Esophagus muscularis mucosa (tissue), 4 donors: ENCODE measurements around the gene DGKZ. TPM values are rescaled to one million over a fixed set of nuclear protein-coding genes. Genes with fewer than 3 reads are reported as not detected.

Experiments used
- DNase-seq: peaks from one replicate; pipeline ENCODE4 v3.0.0-alpha.2; 2017; ENCODE audit errors: extremely low spot score
- H3K27ac ChIP-seq, 4 donors: fragments of 200-600 bp; sonication (generic); replicated peaks in 1 of 4; 1 replicate in 3 of 4; 2 replicates in 1 of 4; pipeline ENCODE4 v1.5.1; 2016 to 2019; ENCODE audit warnings: mild to moderate bottlenecking in 1 of 4
- H3K27me3 ChIP-seq, 4 donors: fragments of 200-600 bp; sonication (generic); one replicate each; pipeline versions ENCODE4 v1.5.1 to v1.6.0; 2016 to 2019
- H3K36me3 ChIP-seq, 4 donors: fragments of 200-600 bp; sonication (generic); one replicate each; pipeline ENCODE4 v1.5.1; 2016 to 2019
- H3K4me1 ChIP-seq, 4 donors: fragments of 200-600 bp; sonication (generic); one replicate each; pipeline ENCODE4 v1.5.1; 2016 to 2019
- H3K4me3 ChIP-seq, 4 donors: fragments of 200-600 bp; sonication (generic); 1 replicate in 2 of 4; 2 replicates in 2 of 4; pipeline ENCODE4 v1.5.1; 2016 to 2019; ENCODE audit warnings: mild to moderate bottlenecking in 4 of 4, moderate library complexity in 1 of 4
- H3K9me3 ChIP-seq, 4 donors: fragments of 200-600 bp; sonication (generic); 1 replicate in 3 of 4; 2 replicates in 1 of 4; pipeline ENCODE4 v1.5.1; 2016 to 2019
- EP300 ChIP-seq: sonication (generic); formaldehyde crosslinking; IDR thresholded peaks from one replicate; pipeline ENCODE4 v1.6.1; 2017; ENCODE audit warnings: antibody characterized with exemption
- POLR2A ChIP-seq: fragments of 450-650 bp; IDR thresholded peaks from one replicate; pipeline ENCODE4 v1.6.1; 2017; ENCODE audit warnings: antibody characterized with exemption, moderate library complexity, mild to moderate bottlenecking, low read depth
- POLR2AphosphoS5 ChIP-seq, 2 donors: sonication (generic); formaldehyde crosslinking; IDR thresholded peaks; one replicate each; pipeline ENCODE4 v1.6.1; 2017; ENCODE audit warnings: antibody characterized with exemption in 2 of 2
- WGBS: methylation state at CpG from one replicate; pipeline ENCODE4 v1.1.5; 2018; 5-methylcytosine and 5-hydroxymethylcytosine counted together
- intact Hi-C: fragments of 100-400 bp; cut with DNase I; formaldehyde crosslinking; loops from one replicate; pipeline ENCODE4 v1.15.1; 2023
- total RNA-seq, 4 donors: library from RNA; depleted of rRNA; stranded (reverse); fragments of >200 nt; gene quantifications; one replicate each; pipeline versions ENCODE4 v1.1.0 to v1.2.1, GENCODE V29; 2016
- TF ChIP-seq, protein P1 (sequence below), 3 experiments: fragments of 200-600 bp in 2 of 3; fragments of 450-650 bp in 1 of 3; sonication (generic) in 2 of 3; IDR thresholded peaks; one replicate each; pipeline ENCODE4 v1.5.1; 2017 to 2019; ENCODE audit warnings: antibody characterized with exemption in 3 of 3, mild to moderate bottlenecking in 2 of 3, moderate library complexity in 1 of 3

The DGKZ gene
- total RNA-seq, 4 donors from 2014 or later = 39.4 to 85.8 (median 55.4) TPM

GRCh38 chr11:46386674-46387073 is 39.4 kb downstream of the DGKZ start:
- no peaks in the 10 kb centered on the region for H3K9me3 ChIP-seq
- 79% methylated on average over 3 of the region's 4 CpGs for WGBS
- peaks cover 30 to 43% (median 41%) of the 10 kb centered on the region in 4 donors for H3K4me1 ChIP-seq
- H3K27ac ChIP-seq = no peak overlapping the region
- H3K36me3 ChIP-seq = no peaks in the 10 kb centered on the region
- TF ChIP-seq POLR2A = no peak
- TF ChIP-seq, protein P1, sequence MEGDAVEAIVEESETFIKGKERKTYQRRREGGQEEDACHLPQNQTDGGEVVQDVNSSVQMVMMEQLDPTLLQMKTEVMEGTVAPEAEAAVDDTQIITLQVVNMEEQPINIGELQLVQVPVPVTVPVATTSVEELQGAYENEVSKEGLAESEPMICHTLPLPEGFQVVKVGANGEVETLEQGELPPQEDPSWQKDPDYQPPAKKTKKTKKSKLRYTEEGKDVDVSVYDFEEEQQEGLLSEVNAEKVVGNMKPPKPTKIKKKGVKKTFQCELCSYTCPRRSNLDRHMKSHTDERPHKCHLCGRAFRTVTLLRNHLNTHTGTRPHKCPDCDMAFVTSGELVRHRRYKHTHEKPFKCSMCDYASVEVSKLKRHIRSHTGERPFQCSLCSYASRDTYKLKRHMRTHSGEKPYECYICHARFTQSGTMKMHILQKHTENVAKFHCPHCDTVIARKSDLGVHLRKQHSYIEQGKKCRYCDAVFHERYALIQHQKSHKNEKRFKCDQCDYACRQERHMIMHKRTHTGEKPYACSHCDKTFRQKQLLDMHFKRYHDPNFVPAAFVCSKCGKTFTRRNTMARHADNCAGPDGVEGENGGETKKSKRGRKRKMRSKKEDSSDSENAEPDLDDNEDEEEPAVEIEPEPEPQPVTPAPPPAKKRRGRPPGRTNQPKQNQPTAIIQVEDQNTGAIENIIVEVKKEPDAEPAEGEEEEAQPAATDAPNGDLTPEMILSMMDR (IDR thresholded peaks at IDR 0.05) = no peak
- no peak for TF ChIP-seq POLR2AphosphoS5 (IDR thresholded peaks at IDR 0.05)
- no peak for TF ChIP-seq EP300
- no peak for DNase-seq
- H3K4me3 ChIP-seq = no peak overlapping the region
- H3K27me3 ChIP-seq = peaks cover 15 to 100% (median 49%) of the 10 kb centered on the region in 4 donors
- intact Hi-C loops = no loop called here

- Histone ChIP-seq H3K36me3 (no peaks in the 10 kb centered on the region), H3K4me3 (no peak overlapping the region), H3K27me3 (peaks cover 22 to 100% (median 49%) of the 10 kb centered on the region in 4 donors), H3K27ac (no peak overlapping the region), H3K4me1 (peaks cover 30 to 43% (median 41%) of the 10 kb centered on the region in 4 donors), H3K9me3 (no peaks in the 10 kb centered on the region)
- WGBS = 85% methylated on average over 5 of the region's 5 CpGs
- intact Hi-C loops = no loop called here
- TF ChIP-seq, protein P1 (IDR thresholded peaks at IDR 0.05) = no peak
- TF ChIP-seq POLR2A (no peak), EP300 (no peak), POLR2AphosphoS5 (IDR thresholded peaks at IDR 0.05) (no peak)
- no peak for DNase-seq
These were observed 40.2 kb downstream of the DGKZ start for GRCh38 chr11:46387456-46387855.

GRCh38 chr11:46387919-46388618 is 40.8 kb downstream of the DGKZ start:
- no peak for DNase-seq
- no peak overlapping the region for H3K27ac ChIP-seq
- TF ChIP-seq POLR2A = no peak
- no peak for TF ChIP-seq EP300
- TF ChIP-seq, protein P1 (IDR thresholded peaks at IDR 0.05) = no peak
- no peak for TF ChIP-seq POLR2AphosphoS5 (IDR thresholded peaks at IDR 0.05)
- H3K4me1 ChIP-seq = peaks cover 34 to 44% (median 42%) of the 10 kb centered on the region in 4 donors
- H3K27me3 ChIP-seq = peaks cover 25 to 99% (median 46%) of the 10 kb centered on the region in 4 donors
- intact Hi-C loops = loop anchor here (2.0 kb wide), 1 partner anchor 149 kb away; no protein-coding TSS in a partner anchor
- H3K9me3 ChIP-seq = no peaks in the 10 kb centered on the region
- H3K4me3 ChIP-seq = no peak overlapping the region
- 34% methylated on average over 16 of the region's 24 CpGs for WGBS
- no peaks in the 10 kb centered on the region for H3K36me3 ChIP-seq

DNA sequence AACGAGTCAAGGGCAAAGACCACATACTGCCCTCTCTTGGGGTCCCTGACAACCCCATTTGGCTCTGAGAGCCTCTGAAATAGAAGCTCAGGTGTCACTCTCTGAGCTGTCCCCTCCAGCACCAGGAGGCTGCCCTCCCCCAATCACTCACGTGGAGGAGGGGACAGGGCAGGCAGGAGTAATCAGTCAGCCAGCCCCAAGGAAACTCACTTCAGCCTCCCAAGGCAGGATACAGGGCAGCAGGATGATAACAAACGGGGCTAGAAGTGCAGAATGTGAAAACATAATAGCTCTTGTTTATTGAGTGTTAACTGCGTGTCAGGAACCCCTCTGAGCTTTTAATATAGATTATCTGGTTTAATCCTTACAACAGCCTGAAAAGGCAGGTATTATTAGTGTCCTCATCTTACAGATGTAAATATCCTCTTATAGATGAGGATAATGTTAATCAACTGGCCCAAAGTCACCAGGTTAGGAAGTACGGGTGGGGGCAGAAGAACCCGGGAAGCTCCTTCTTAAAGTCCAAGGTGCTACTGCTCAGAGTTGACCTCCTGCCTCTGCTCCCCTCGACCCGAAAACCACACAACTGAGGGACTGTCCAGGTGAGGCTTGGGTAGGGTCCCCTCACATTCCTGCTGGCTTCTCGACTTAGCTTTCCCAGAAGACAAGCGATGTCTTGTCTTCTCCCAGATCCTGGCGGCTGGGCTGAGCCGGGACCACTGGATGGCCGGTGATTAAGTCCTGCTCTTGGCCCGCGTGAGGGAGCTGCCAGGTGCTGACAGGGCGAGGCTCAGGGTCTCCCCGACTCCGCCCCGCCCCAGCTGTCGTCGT is 41.6 kb downstream of the DGKZ start:
- intact Hi-C loops = loop anchor here (2.0 kb wide), 1 partner anchor 148 kb away; no protein-coding TSS in a partner anchor
- WGBS = 18% methylated on average over 10 of the region's 21 CpGs

More for the DNA sequence above, 41.6 kb downstream of the DGKZ start:
- Histone ChIP-seq H3K36me3 (no peaks in the 10 kb centered on the region), H3K27ac (no peak overlapping the region), H3K4me3 (peak overlapping the region; percentile 44 to 59 (median 46)), H3K4me1 (peaks cover 34 to 47% (median 44%) of the 10 kb centered on the region in 4 donors), H3K27me3 (peaks cover 25 to 95% (median 45%) of the 10 kb centered on the region in 4 donors), H3K9me3 (no peaks in the 10 kb centered on the region)
- no peak for DNase-seq
- TF ChIP-seq POLR2A (no peak), POLR2AphosphoS5 (IDR thresholded peaks at IDR 0.05) (no peak), EP300 (no peak)
- TF ChIP-seq, protein P1 (IDR thresholded peaks at IDR 0.05) = no peak
